ENCODE measurements around the gene SPTSSB.

- TF ChIP-seq CTCF (conservative IDR thresholded peaks at IDR 0.05; ENCODE audit: low read depth in 2 of 2) (no peak), POLR2AphosphoS5 (IDR thresholded peaks at IDR 0.05; ENCODE audit: low read depth) (no peak), EZH2phosphoT487 (IDR thresholded peaks at IDR 0.05; ENCODE audit: unreplicated experiment) (no peak), EZH2 (IDR thresholded peaks at IDR 0.05; ENCODE audit: low read depth, unreplicated experiment) (no peak), REST (IDR thresholded peaks at IDR 0.05; ENCODE audit: unreplicated experiment) (no peak), ETS1 (IDR thresholded peaks at IDR 0.05) (no peak), CREB1 (CRISPR knock-in tag; IDR thresholded peaks at IDR 0.05; ENCODE audit: low read depth) (no peak), NANOG (IDR thresholded peaks at IDR 0.05; ENCODE audit: borderline replicate concordance) (no peak), ZNF114 (CRISPR knock-in tag; IDR thresholded peaks at IDR 0.05) (no peak)
These were observed 15.0 kb downstream of the SPTSSB start for GRCh38 chr3:161356287-161356686.

Measured in GM23338 (cell line).